ENCODE measurements around the gene ST6GALNAC5. TPM values are rescaled to one million over a fixed set of nuclear protein-coding genes. Genes with fewer than 3 reads are reported as not detected.

ST6GALNAC5 gene
- total RNA-seq, 2 experiments from 2014 or later = not detected

DNA sequence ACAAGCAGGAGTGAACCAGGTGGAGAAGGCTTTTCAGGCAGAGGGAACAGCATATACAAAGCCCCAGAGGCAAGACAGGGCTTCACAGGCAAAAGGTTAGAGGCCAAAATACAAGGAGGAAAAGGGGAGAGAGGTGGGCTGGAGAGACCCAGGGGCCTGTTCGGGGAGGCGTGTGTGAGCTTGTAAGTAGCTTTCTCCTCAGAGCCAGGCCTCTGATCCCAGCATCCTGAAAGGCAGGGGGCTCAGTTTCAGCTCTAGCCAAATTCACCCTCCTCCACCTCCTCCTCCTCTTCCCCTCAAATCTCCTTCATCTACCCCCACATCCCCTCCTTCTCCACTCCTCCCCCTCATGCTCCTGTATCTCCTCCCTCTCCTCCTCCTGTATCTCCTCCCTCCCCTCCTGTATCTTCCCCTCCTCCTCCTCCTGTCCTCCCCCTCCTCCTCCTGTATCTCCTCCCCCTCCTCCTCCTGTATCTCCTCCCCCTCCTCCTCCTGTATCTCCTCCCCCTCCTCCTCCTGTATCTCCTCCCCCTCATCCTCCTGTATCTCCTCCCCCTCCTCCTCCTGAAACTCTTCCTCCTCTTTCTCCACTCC lies 148.6 kb downstream of the ST6GALNAC5 start:
- CTCF ChIA-PET = no interaction called here
- H3K4me3 Mint-ChIP-seq = no peak overlapping the region
- no peaks in the 10 kb centered on the region for H3K9me3 Mint-ChIP-seq
- no peaks in the 10 kb centered on the region for H3K4me1 Mint-ChIP-seq
- no peaks in the 10 kb centered on the region for H3K27me3 Mint-ChIP-seq
- no peak overlapping the region for H3K27ac Mint-ChIP-seq
- DNase-seq = no peak
- POLR2A ChIA-PET = no interaction called here
- H3K36me3 Mint-ChIP-seq (ENCODE audit: low read depth) = no peaks in the 10 kb centered on the region

DNA sequence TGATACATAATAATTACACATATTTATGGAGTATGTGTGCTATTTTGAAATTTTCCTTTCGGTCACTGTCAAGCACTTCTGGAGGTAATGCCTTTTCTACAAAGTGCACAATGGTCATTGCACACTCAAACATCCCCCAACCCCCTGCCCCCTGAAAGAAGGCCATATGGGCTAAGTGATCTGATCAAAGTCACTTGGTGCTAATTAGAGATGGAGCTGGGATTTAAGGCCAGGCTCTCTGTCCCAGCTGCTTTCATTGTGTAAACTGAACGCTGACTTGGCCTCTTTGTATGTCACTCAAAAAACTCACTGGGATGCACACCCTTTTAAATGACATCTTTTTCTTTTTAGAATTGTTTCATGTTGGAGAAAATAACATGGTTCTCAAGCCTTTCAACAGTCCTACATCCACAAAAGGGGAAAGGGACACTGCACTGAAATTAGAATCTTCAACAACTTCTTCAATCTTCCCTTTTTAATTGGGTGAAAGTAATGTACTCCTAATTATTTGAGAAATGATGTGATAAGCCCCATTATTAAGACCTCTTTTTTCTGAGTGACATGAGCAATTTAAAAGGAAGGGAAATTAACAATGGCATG lies 149.2 kb downstream of the ST6GALNAC5 start:
- Mint-ChIP-seq H3K4me1 (no peaks in the 10 kb centered on the region), H3K36me3 (ENCODE audit: low read depth) (no peaks in the 10 kb centered on the region), H3K4me3 (no peak overlapping the region), H3K9me3 (no peaks in the 10 kb centered on the region), H3K27ac (no peak overlapping the region), H3K27me3 (no peaks in the 10 kb centered on the region)
- CTCF ChIA-PET = no interaction called here
- no peak for DNase-seq
- POLR2A ChIA-PET = no interaction called here

DNA sequence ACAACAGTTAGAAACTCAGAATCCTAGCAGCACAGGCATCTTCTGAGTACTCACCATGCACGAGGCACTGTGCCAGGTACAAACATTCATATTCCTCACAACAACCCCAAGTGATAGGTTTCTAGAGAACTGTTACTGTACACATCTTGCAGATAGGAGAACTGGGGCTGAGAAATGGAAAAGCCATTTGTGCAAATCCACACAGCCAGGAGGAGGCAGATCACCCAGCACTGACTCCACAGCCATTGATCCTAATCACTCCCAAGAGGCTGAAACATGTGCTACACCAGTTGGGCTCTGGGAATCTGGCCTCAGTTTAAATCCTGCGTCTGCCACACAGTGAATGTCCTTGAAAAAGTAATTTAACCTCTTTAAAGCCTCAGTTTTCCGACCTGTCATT lies 151.0 kb downstream of the ST6GALNAC5 start:
- Mint-ChIP-seq H3K27ac (no peak overlapping the region), H3K4me1 (no peaks in the 10 kb centered on the region), H3K27me3 (no peaks in the 10 kb centered on the region), H3K4me3 (no peak overlapping the region), H3K9me3 (no peaks in the 10 kb centered on the region), H3K36me3 (ENCODE audit: low read depth) (no peaks in the 10 kb centered on the region)
- POLR2A ChIA-PET = no interaction called here
- CTCF ChIA-PET = no interaction called here
- no peak for DNase-seq

DNA sequence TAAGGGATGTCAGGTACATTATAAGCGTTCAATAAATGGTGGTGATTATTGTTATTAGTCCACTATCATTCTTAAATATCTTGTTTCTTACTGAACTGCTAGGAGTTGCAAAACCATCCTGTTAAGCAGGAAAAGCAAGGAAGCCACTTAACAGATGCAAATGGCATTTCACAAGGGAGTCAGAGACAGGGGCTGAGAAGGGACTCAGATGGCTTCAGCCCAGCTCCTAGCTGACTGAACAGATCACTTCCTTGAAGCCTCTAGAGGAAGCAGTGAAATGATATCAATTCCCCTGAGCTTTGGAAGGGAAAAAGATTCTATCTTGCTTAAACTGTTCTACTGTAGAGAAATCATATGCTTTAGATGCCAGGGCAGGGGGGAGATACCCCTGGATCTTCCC lies 151.5 kb downstream of the ST6GALNAC5 start:
- ChIA-PET CTCF (no interaction called here), POLR2A (no interaction called here)
- Mint-ChIP-seq H3K9me3 (no peaks in the 10 kb centered on the region), H3K27me3 (no peaks in the 10 kb centered on the region), H3K4me3 (no peak overlapping the region), H3K36me3 (ENCODE audit: low read depth) (no peaks in the 10 kb centered on the region), H3K27ac (no peak overlapping the region), H3K4me1 (no peaks in the 10 kb centered on the region)
- DNase-seq = no peak

DNA sequence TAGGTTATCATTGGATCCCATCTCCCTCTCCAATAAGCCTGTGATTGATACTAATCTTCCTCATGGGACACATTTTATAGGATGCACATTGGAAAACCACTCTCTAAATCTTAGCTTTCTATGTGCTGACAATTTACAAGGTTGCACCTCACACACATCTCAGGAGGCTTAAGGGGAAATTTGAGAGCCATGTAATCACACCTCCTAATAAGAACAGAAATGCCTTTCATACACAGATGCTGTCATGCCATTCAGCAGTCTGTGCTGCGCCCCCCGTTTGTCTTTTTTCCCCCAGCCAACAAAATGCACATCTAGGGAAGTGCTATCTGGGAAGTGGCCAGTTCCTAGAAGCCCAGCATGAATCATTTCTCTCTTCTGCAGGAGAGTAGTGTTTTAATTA lies 154.5 kb downstream of the ST6GALNAC5 start:
- POLR2A ChIA-PET = no interaction called here
- H3K4me1 Mint-ChIP-seq = no peaks in the 10 kb centered on the region
- no peaks in the 10 kb centered on the region for H3K27me3 Mint-ChIP-seq
- H3K4me3 Mint-ChIP-seq = no peak overlapping the region
- no peak overlapping the region for H3K27ac Mint-ChIP-seq
- H3K9me3 Mint-ChIP-seq = no peaks in the 10 kb centered on the region
- H3K36me3 Mint-ChIP-seq (ENCODE audit: low read depth) = no peaks in the 10 kb centered on the region
- CTCF ChIA-PET = no interaction called here
- no peak for DNase-seq

DNA sequence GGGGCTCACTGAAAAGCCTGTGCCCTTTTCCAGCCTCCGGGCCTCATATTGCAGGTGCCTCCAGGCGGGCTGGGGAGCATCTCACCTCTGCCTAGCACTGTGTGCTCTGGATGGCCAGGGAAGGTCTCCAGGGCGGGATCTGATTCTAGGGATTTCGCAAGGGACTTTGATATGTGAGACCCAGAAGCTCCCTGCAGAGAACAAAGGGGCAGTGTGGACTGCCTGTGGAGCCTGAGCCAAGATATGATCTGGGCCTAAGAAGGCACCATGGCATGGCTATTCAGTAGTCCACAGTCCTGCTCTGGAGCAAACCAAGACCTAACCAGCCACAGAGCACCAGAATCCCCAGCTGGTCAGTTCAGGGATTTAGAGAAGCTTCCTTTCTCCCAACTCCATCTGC lies 157.2 kb downstream of the ST6GALNAC5 start:
- Mint-ChIP-seq H3K9me3 (no peaks in the 10 kb centered on the region), H3K27me3 (peaks cover 2% of the 10 kb centered on the region), H3K36me3 (ENCODE audit: low read depth) (no peaks in the 10 kb centered on the region), H3K4me1 (no peaks in the 10 kb centered on the region), H3K27ac (no peak overlapping the region), H3K4me3 (no peak overlapping the region)
- ChIA-PET POLR2A (no interaction called here), CTCF (no interaction called here)
- DNase-seq = no peak

DNA sequence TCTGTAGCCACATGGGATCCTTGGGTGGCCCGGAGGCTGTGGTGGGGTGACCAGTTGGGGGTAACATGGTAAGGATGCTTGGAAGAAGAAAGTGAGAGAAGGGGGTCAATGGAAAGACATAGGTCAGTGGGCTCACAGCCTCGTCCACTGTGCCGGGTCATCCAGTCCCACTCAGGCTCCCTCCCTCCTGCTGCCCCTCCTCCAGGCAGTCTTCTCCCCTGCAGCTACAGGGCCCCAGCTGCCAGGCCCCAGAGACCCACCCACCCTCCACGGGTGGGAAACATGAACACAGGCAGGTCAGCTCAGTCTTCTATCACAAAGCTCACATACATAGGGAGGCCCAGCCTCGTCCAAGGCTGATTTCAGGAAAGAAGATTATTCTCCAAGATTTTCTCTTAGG lies 158.3 kb downstream of the ST6GALNAC5 start:
- Mint-ChIP-seq H3K4me1 (no peaks in the 10 kb centered on the region), H3K36me3 (ENCODE audit: low read depth) (no peaks in the 10 kb centered on the region), H3K27me3 (peaks cover 2% of the 10 kb centered on the region), H3K4me3 (no peak overlapping the region), H3K27ac (no peak overlapping the region), H3K9me3 (no peaks in the 10 kb centered on the region)
- ChIA-PET POLR2A (no interaction called here), CTCF (no interaction called here)
- DNase-seq = no peak

DNA sequence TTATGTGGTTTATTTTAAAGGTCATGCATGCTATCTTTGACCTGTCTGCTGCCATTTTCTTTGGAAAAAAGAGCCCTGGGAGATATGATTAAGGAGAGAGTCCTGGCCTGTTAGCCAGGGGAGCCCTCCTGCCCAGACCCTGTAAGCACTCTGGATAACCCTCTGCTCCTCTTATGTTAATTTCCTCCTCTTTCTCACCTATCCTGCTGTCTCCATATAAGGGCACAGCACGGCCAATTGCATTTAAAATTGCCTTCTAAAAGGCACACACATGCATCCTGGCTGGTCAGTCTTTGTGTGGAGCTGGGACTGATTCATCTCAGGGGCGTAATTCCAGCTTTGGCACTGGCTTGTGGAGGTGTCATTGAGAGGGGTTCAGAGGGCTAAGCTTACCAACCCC lies 158.9 kb downstream of the ST6GALNAC5 start:
- POLR2A ChIA-PET = no interaction called here
- CTCF ChIA-PET = no interaction called here
- H3K4me3 Mint-ChIP-seq = no peak overlapping the region
- DNase-seq = no peak
- H3K27me3 Mint-ChIP-seq = peaks cover 2% of the 10 kb centered on the region
- no peak overlapping the region for H3K27ac Mint-ChIP-seq
- H3K4me1 Mint-ChIP-seq = no peaks in the 10 kb centered on the region
- H3K36me3 Mint-ChIP-seq (ENCODE audit: low read depth) = no peaks in the 10 kb centered on the region
- no peaks in the 10 kb centered on the region for H3K9me3 Mint-ChIP-seq

DNA sequence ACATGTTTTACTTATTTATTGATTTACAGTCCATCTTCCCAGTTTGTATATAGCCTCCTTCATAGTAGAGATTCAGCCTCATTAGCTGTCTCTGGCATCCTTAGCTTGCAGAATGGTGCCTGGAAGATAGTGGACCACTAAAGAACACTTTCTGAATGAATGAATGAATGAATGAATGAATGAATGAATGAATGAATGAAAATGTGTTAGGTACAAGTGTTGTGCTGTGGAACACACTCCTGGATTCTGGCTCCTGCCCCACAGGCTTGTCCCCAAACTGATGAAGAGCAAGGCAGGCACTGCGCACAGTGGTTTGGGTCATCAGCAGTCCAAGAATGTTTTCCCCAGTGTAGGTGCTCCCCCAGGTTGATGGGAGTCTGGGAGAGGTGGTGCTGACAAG lies 159.4 kb downstream of the ST6GALNAC5 start:
- DNase-seq = no peak
- Mint-ChIP-seq H3K4me3 (no peak overlapping the region), H3K9me3 (no peaks in the 10 kb centered on the region), H3K4me1 (no peaks in the 10 kb centered on the region), H3K36me3 (ENCODE audit: low read depth) (no peaks in the 10 kb centered on the region), H3K27ac (no peak overlapping the region), H3K27me3 (peaks cover 2% of the 10 kb centered on the region)
- CTCF ChIA-PET = no interaction called here
- POLR2A ChIA-PET = no interaction called here

DNA sequence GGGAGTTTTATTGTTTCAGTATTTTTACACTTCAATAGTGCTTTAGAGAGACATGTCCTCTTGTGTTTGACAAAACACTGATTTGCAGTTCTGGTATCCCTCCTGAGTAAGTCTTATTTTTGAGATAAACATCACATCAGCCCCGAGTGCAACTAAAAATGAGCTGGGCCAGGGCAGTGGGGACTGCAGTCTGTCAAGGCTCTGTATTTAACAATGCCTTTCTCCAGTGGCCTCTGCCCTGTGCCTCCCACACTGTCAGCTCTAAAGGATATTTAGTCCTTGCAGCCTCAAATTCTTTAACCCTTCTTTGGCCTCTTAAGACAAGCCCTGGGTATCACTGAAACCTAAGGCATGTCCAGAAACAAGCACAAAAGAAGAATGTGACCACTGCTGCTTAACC lies 160.6 kb downstream of the ST6GALNAC5 start:
- Mint-ChIP-seq H3K4me3 (no peak overlapping the region), H3K27ac (no peak overlapping the region), H3K27me3 (peaks cover 2% of the 10 kb centered on the region), H3K4me1 (no peaks in the 10 kb centered on the region), H3K9me3 (no peaks in the 10 kb centered on the region), H3K36me3 (ENCODE audit: low read depth) (no peaks in the 10 kb centered on the region)
- ChIA-PET CTCF (no interaction called here), POLR2A (no interaction called here)
- no peak for DNase-seq

DNA sequence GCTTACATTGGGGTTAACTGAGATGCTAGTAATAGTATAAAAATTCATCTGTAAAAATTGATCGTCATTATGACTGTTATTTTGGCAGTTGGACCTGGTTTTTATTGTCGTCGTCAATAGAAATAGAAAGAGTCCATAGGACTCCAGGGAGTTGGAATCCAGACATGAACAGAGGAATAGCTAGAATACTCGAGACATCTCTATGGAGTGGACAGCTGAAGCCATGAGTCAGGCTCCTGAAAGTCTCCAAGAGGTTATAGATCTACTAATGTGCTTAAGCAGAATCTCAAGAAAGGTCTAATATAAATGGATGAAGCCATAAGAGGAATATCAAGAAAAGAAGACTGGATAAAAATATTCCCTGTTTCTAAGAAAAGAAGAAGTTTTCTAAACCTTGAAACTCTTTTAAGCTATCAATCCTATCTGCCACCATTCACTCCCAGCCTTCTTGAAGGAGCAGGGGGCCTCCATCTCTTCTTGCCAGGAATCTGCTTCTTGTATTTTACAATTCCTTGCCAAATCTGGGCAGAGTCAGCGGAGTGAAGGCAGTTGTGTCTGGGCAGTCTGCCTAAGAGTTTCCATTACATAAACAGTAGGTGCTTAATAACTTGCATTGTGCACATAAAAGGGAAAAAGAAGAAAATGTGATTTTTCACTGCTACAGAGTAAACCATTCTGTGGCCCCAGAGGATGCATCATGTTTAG lies 163.3 kb downstream of the ST6GALNAC5 start:
- POLR2A ChIA-PET = no interaction called here
- no peak overlapping the region for H3K4me3 Mint-ChIP-seq
- H3K4me1 Mint-ChIP-seq = no peaks in the 10 kb centered on the region
- peaks cover 2% of the 10 kb centered on the region for H3K27me3 Mint-ChIP-seq
- no peak for DNase-seq
- no peak overlapping the region for H3K27ac Mint-ChIP-seq
- no peaks in the 10 kb centered on the region for H3K36me3 Mint-ChIP-seq (ENCODE audit: low read depth)
- CTCF ChIA-PET = no interaction called here
- H3K9me3 Mint-ChIP-seq = no peaks in the 10 kb centered on the region

DNA sequence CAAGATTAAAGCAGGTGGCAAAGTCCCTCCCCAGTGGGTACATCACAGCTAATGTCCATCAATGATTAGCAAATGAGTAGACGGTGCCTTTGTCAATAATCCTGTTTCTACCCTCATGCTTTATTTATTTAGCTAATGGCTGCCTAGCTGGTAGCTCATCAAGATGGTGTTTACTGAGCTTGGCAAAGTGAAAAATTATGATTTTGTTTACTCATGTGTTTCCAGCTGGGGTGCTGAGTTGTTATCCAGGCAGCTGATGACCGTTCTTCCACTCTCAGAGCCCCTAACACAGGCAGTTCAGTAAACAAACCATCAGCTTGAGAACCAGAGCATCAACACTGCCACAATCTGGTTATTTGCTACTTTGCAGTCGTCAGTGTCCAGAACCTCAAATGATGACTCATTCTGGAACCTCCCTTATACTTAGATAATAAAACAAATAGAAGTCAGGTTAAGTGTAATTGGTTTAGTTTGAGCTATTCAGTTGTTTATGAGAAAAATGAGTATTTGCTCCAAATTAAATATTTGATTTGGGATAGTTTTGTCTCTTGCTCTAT lies 163.9 kb downstream of the ST6GALNAC5 start:
- H3K9me3 Mint-ChIP-seq = no peaks in the 10 kb centered on the region
- ChIA-PET POLR2A (no interaction called here), CTCF (no interaction called here)
- H3K4me1 Mint-ChIP-seq = no peaks in the 10 kb centered on the region
- H3K27me3 Mint-ChIP-seq = peaks cover 2% of the 10 kb centered on the region
- no peak overlapping the region for H3K4me3 Mint-ChIP-seq
- no peak for DNase-seq
- no peak overlapping the region for H3K27ac Mint-ChIP-seq
- H3K36me3 Mint-ChIP-seq (ENCODE audit: low read depth) = no peaks in the 10 kb centered on the region

DNA sequence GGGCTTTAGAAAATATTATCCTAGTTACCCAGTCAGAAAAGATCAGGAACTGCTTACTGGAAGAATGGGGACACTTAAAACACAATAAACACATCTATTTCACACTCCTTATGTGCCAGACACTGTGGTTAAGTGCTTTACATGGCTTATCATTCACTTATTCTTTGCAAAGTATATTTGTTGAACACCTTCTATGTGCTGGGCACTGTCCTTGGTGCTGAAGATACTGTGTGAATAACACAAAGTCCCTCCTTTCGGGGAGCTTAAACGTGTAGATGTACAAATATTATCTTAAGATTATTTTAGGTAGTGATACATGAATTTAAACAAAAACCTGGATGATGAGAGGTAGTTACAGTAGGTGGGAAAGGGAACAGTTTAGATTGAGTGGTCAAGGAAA lies 169.3 kb downstream of the ST6GALNAC5 start:
- Mint-ChIP-seq H3K27ac (no peak overlapping the region), H3K4me3 (no peak overlapping the region), H3K27me3 (no peaks in the 10 kb centered on the region), H3K4me1 (no peaks in the 10 kb centered on the region), H3K36me3 (ENCODE audit: low read depth) (no peaks in the 10 kb centered on the region), H3K9me3 (peaks cover 4% of the 10 kb centered on the region)
- ChIA-PET POLR2A (no interaction called here), CTCF (no interaction called here)
- no peak for DNase-seq

DNA sequence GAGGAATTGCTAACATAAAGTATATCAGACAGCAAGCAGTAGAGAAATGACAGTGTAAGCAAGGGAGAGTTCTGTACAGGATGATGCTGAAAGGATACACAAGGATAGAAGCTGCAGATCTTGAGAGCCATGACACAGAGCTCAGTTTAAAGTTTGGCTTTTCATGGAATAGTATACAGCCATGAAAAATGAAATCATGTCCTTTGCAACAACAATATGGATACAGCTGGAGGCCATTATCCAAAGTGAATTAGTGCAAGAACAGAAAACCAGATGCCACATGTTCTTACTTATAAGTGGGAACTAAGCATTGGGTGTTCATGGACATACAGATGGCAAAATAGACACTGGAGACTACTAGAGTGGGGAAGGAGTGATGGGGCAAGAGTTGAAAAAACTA lies 169.8 kb downstream of the ST6GALNAC5 start:
- no peaks in the 10 kb centered on the region for H3K27me3 Mint-ChIP-seq
- peaks cover 4% of the 10 kb centered on the region for H3K9me3 Mint-ChIP-seq
- DNase-seq = no peak
- no peak overlapping the region for H3K27ac Mint-ChIP-seq
- H3K36me3 Mint-ChIP-seq (ENCODE audit: low read depth) = no peaks in the 10 kb centered on the region
- ChIA-PET POLR2A (no interaction called here), CTCF (no interaction called here)
- no peak overlapping the region for H3K4me3 Mint-ChIP-seq
- H3K4me1 Mint-ChIP-seq = no peaks in the 10 kb centered on the region
